Measurements from ENCODE around the gene ZNF714.
"Not testable (repeated sequence)": the region's sequence is repeated elsewhere in the genome, so short reads cannot be mapped to it uniquely, and the experiment has no call there.

ZNF714 gene

GRCh38 chr19:21130097-21130775 is 48.2 kb downstream of the ZNF714 start:
- no peak for DNase-seq (ENCODE audit: low spot score)

GRCh38 chr19:21133633-21134032 is 51.6 kb downstream of the ZNF714 start:
- no peak for DNase-seq (ENCODE audit: low spot score)

DNA sequence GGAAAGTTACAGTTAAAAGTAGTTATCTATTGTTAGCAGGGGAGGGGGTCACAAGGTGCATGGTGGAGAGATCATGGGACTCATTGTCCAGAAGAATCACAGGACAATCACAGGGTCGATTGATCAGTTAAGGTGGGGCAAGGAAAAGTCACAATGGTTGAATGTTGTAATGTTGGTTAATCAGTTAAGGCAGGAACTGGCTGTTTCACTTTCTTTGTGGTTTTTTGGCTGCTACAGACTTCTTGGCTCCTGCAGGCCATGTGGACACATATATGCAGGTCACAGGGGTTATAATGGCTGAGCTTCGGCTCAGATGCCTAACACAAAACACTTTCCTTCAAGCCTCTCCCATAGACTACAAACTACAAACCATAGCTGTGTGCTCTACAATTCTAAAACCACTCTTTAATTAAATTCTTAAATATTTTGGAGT is 52.9 kb downstream of the ZNF714 start:
- no peak for DNase-seq (ENCODE audit: low spot score)

- DNase-seq (ENCODE audit: low spot score) = no peak
These were observed 53.4 kb downstream of the ZNF714 start for GRCh38 chr19:21135433-21135832.

DNA sequence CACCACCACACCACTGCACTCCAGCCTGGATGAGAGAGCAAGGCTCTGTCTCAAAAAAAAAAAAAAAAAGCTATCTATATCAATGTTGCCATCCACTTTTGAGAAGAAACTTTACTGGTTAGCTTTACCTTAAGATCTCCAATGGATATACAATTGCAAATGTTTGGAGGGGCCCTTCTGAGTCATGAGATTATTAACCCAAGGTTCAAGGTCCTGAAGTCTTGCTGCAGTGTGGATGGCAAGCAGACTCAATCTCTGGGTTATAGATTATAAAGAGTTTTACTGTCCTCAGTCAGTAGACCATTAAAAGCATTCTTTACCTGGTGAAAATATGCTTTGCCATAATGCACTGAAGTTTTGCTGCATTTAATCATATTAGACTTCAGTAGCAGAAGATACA is 56.1 kb downstream of the ZNF714 start:
- no peak for DNase-seq (ENCODE audit: low spot score)

- not testable (repeated sequence) for DNase-seq (ENCODE audit: low spot score)
These were observed 59.0 kb downstream of the ZNF714 start for GRCh38 chr19:21141006-21141405.

DNA sequence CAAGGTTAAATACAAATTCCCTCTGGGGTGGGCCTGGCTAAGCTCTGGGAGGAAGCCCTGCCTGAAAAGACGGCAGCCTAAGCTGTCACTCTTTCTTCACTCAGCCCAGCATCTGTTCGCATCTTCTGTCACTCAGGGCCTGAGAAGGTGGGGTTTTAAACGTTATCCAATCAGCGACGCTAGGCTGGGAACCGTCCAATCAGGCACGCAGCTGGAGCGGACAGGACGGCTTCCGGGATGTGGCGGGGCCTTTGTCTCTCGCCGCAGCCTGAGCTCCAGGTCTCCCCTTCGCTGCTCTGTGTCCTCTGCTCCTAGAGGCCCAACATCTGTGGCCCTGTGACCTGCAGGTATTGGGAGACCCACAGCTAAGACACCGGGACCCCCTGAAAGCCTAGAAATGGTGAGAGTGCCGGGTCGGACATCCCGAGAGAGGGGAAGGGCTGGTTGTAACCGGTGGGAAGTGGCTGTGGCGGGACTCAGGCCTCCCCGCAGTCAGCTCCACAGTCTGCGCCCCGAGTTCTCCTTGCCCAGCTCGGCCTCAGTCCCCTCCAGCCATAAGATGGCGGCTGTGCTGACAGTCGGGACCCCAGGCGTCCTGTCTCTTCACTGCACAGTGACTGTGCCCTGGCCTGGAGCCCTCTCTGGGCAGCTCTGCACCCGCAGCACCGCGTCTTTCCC is 59.9 kb downstream of the ZNF714 start, which contains the start of gene ZNF431:
TSS of gene ZNF431 (plus strand) at position 254 of the 678 bp plus-strand sequence. CDS start at position 398, 144 bp downstream.
- DNase-seq (ENCODE audit: low spot score) = peak; percentile 94

DNA sequence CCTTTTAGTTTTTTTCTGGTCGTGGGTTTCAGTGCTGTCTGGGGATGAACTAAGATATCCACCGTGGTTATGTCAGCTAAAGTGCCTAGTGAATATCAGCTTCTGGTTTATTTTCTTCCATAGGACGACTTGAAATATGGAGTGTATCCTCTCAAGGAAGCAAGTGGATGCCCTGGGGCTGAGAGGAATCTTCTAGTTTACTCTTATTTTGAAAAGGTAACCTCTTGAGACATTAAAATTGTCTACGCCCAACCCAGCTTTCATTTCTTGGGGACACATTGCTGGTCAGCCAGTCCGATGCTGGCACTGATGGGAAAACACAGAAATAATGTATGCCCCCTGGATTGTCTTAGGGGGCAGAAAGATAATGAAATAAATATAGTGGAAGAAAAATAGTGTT is 61.4 kb downstream of the ZNF714 start:
- DNase-seq (ENCODE audit: low spot score) = no peak

- DNase-seq (ENCODE audit: low spot score) = no peak
These were observed 61.9 kb downstream of the ZNF714 start for GRCh38 chr19:21143854-21144253.

GRCh38 chr19:21147540-21147939 is 65.5 kb downstream of the ZNF714 start:
- DNase-seq (ENCODE audit: low spot score) = no peak

DNA sequence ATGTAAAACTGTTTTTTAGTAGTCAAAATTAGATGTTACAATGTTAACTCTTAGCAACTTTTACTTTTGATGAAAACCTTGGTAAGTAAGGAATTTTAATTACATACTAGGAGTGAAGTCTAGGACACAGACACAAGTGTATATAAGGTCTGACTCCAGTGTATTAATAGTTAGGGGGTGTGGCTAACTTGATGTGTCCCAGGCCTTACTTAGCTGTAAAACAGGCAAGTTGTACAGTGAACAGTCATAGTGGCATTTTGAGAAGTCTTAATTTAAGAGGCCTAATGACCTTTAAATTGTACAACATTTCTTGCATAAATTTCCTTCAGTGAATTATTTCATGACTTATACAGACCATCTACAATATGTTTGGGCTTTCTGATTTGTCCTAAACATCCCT is 66.7 kb downstream of the ZNF714 start:
- no peak for DNase-seq (ENCODE audit: low spot score)

- no peak for DNase-seq (ENCODE audit: low spot score)
These were observed 67.9 kb downstream of the ZNF714 start for GRCh38 chr19:21149877-21150276.

DNA sequence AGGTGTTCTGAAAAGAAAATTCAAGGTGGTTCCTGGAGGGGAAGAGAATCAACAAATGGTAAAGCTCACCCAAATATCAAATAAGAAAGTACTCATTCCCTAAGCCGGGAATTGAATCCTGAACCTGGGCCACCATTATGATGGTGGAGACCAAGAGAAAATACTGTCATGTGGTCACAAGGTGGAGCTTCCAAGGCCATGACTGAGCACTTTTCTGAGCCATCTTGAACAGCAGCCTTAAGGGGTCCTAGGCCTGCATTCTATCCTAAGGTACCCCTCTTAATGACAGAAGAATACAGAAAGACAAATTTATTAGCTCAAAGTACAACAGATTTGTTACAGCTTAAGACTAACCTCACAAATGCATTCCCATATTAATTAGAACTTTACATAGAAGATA is 69.5 kb downstream of the ZNF714 start:
- no peak for DNase-seq (ENCODE audit: low spot score)

GRCh38 chr19:21158523-21159135 is 76.6 kb downstream of the ZNF714 start:
- DNase-seq (ENCODE audit: low spot score) = no peak

DNA sequence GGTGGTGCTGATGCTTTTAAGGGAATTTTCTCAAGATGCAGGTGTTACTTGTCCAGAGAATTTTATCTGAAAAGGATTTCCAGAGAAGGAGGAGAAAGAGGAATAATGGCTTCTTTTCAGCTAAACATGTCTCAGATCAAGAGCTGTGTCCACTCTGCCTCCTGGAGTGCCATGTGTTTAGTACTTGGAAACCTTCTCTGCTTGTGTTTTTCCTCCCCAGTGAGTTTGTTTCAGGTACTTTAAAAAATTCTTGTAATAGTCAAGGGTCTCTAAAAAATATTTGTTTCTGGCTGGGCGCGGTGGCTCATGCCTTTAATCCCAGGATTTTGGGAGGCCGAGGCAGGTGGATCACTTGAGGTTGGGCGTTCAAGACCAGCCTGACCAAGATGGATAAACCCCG is 82.5 kb downstream of the ZNF714 start:
- no peak for DNase-seq (ENCODE audit: low spot score)

GRCh38 chr19:21166436-21166835 is 84.4 kb downstream of the ZNF714 start:
- no peak for DNase-seq (ENCODE audit: low spot score)
